K562 (cell line): Measurements from ENCODE around the gene INSIG1. TPM values are rescaled to one million over a fixed set of nuclear protein-coding genes. Genes with fewer than 3 reads are reported as not detected.
A peak's percentile ranks its signal among the peaks of the same experiment; 100 is the strongest.

ENCODE experiments used
- ARID3A ChIP-seq: IDR thresholded peaks from 2 replicates; pipeline ENCODE4 v1.6.1; 2012; ENCODE audit warnings: low read depth, low read length, improper control_type of control experiment, borderline replicate concordance
- CHAMP1 ChIP-seq: fragments of 450-650 bp; IDR thresholded peaks from 2 replicates; pipeline ENCODE4 v1.6.1; 2016; ENCODE audit warnings: mild to moderate bottlenecking
- E4F1 ChIP-seq: fragments of 250-450 bp; sonication (Bioruptor Pico); IDR thresholded peaks from 2 replicates; pipeline ENCODE4 v1.5.0; 2021; ENCODE audit warnings: mild to moderate bottlenecking, borderline replicate concordance
- MAFF ChIP-seq: IDR thresholded peaks from 2 replicates; pipeline ENCODE4 v1.6.1; 2012; ENCODE audit warnings: low read length, improper control_type of control experiment
- NCOA4 ChIP-seq: fragments of 450-650 bp; IDR thresholded peaks from 2 replicates; pipeline ENCODE4 v1.6.1; 2018; ENCODE audit warnings: mild to moderate bottlenecking; ENCODE audit not compliant: partially characterized antibody
- NR2C2 ChIP-seq, 2 experiments: fragments of 200-800 bp in 1 of 2; sonication (Bioruptor generic) in 1 of 2; sonication (generic) in 1 of 2; formaldehyde crosslinking in 1 of 2; IDR thresholded peaks; 2 replicates each; pipeline versions ENCODE4 v1.6.1 to v1.8.0; 2016 to 2022; ENCODE audit warnings: mild to moderate bottlenecking in 1 of 2, missing compliant biosample characterization in 1 of 2, missing genetic modification characterization in 1 of 2, missing genetic modification reagents in 1 of 2
- ZBTB11 ChIP-seq, 3 experiments: fragments of 200-800 bp in 1 of 3; fragments of 250-450 bp in 1 of 3; fragments of 450-650 bp in 1 of 3; sonication (Bioruptor Pico) in 1 of 3; sonication (Bioruptor generic) in 1 of 3; formaldehyde crosslinking in 1 of 3; IDR thresholded peaks; 2 replicates each; pipeline versions ENCODE4 v1.6.1 to v1.8.0; 2016 to 2022; ENCODE audit warnings: mild to moderate bottlenecking in 2 of 3, missing genetic modification characterization in 2 of 3, missing compliant biosample characterization in 1 of 3, moderate library complexity in 1 of 3
- polyA plus RNA-seq, 8 experiments: library from polyadenylated mRNA; depleted of rRNA in 4 of 8; stranded (reverse) in 5 of 8; unstranded in 3 of 8; fragments of >200 nt; fragmentation: Nextera tagmentation in 2 of 8; fragmentation: Illumina TruSeq in 1 of 8; extraction: Ambion mirVana in 2 of 8; extraction: Trizol in 1 of 8; gene quantifications; 2 replicates each; pipeline versions ENCODE4 v1.2.1 to v1.2.3, GENCODE V29; 2011 to 2014; ENCODE audit warnings: inconsistent platforms in 1 of 8, missing spikeins in 1 of 8
- total RNA-seq, 7 experiments: library from RNA; depleted of rRNA in 6 of 7; stranded (reverse); fragments of >200 nt in 6 of 7; fragmentation: Illumina TruSeq in 2 of 7; extraction: Trizol in 2 of 7; gene quantifications; 2 replicates each; pipeline versions ENCODE4 v1.2.1 to v1.2.3, GENCODE V29; 2011 to 2021; ENCODE audit warnings: low replicate concordance in 1 of 7

Gene INSIG1
- total and polyA plus RNA-seq, 9 of the 15 experiments (the other 6 are each of a cell fraction or from before 2014, with no cell fraction given) = 57.1 to 787 (median 238) TPM

GRCh38 chr7:155294511-155294778 lies 3.2 kb upstream of the INSIG1 start (continued):
- TF ChIP-seq E4F1 = no peak
- TF ChIP-seq ZBTB11 (CRISPR knock-in tag; IDR thresholded peaks at IDR 0.05) = no peak
- no peak for TF ChIP-seq ARID3A
- TF ChIP-seq CHAMP1 = 0 out of 2 replicates have a peak, but pooled peaks have one; percentile 7
- 0 out of 2 replicates have a peak, but pooled peaks have one; percentile 26 for TF ChIP-seq NR2C2 (CRISPR knock-in tag; IDR thresholded peaks at IDR 0.05)
- TF ChIP-seq NR2C2 (tag; IDR thresholded peaks at IDR 0.05) = no peak
- TF ChIP-seq MAFF = no peak
- no peak for TF ChIP-seq NCOA4
